NB4 (cell line): ENCODE data around the gene CDK17.

Experiments used
- POLR2A ChIP-seq: IDR thresholded peaks from 2 replicates; pipeline ENCODE4 v1.6.1; 2011; ENCODE audit warnings: mild to moderate bottlenecking; ENCODE audit not compliant: insufficient read length; ENCODE audit errors: extremely low read depth
- TF ChIP-seq, protein P1 (sequence below): IDR thresholded peaks from one replicate; pipeline ENCODE4 v1.5.1; 2012; ENCODE audit warnings: low read depth, low read length

GRCh38 chr12:96378319-96378718 lies 21.9 kb downstream of the CDK17 start:
- no peak for TF ChIP-seq POLR2A
- TF ChIP-seq, protein P1, sequence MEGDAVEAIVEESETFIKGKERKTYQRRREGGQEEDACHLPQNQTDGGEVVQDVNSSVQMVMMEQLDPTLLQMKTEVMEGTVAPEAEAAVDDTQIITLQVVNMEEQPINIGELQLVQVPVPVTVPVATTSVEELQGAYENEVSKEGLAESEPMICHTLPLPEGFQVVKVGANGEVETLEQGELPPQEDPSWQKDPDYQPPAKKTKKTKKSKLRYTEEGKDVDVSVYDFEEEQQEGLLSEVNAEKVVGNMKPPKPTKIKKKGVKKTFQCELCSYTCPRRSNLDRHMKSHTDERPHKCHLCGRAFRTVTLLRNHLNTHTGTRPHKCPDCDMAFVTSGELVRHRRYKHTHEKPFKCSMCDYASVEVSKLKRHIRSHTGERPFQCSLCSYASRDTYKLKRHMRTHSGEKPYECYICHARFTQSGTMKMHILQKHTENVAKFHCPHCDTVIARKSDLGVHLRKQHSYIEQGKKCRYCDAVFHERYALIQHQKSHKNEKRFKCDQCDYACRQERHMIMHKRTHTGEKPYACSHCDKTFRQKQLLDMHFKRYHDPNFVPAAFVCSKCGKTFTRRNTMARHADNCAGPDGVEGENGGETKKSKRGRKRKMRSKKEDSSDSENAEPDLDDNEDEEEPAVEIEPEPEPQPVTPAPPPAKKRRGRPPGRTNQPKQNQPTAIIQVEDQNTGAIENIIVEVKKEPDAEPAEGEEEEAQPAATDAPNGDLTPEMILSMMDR: no peak
